GM21576 (cell line): ENCODE data around the gene MORN5.

Source experiments
- ATAC-seq: cut with Tn5 transposase; IDR thresholded peaks from one replicate; pipeline ENCODE4 v1.9.1; 2021; ENCODE audit warnings: mild to moderate bottlenecking, moderate library complexity; ENCODE audit not compliant: unreplicated experiment

The MORN5 gene

DNA sequence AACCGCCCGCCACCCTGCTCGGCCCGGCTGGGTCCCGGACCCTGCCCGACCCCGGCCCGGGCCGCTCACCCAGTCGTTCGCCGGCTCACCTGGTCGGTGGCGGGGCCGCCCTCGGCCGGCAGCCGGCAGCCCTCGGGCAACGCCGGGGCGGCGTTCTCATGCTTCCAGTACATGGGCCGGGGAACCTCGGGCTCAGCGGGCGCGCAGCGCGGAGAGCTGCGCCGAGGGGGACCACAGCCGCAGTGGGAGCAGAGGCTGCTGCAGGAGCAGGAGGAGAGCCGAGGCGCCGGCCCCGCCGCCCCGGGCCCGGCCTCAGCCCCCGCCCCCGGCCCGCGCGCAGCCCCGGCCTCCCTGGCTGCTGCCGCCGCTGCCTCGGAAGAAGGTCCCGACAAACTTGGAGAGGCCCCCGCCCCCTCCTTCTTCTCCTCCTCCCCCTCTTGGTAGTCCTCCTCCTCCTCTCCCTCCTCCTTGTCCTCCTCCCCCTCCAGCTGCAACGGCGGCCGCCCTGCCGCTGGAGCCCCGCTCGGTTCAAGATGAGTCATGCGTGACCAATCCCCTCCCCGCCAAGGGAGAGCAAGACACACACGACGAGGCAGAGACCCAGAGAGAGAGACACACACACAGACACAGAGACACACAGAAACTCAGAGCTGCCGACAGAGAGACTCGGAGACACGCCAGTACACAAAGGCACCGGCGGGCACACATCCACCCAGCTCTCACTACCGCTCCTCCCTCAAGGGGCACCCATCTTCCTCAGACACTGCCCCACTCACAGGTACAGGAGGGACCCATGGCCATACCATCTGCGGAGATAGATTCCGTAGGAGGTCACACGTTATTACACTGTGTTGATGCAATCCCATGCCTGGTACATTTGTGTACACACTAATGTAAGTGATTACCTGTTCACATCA, 69.1 kb downstream of the MORN5 start, which contains the start of gene LHX6:
TSS of gene LHX6 (minus strand) at position 390 of the 917 bp plus-strand sequence. CDS start at position 173, 217 bp downstream.
- no peak for ATAC-seq

GRCh38 chr9:122229485-122229837, 69.8 kb downstream of the MORN5 start:
- ATAC-seq = no peak

DNA sequence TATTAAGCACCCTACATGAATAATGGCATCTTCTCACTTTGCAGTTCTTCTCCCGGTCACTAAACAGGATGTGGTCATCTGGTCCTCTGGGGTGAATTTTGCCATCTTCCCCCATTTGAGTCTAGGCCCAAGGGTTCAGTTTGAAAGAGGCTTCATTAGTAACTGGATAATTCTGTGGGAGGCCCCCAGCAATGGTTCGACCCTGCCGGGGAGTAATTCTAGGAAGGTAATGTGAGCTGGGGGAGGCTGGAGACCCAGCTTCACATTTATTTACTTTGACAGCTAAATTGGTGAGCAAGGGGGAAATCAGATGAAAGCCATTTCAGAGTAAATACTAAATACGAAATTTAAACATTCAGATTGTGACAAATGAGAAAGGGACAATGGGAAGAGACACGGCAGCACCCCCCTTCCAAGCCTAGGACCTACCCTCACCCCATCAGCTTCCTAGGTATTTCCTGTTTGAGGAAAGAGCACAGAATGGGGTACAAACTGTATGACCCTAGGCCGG, 73.1 kb downstream of the MORN5 start:
- no peak for ATAC-seq

DNA sequence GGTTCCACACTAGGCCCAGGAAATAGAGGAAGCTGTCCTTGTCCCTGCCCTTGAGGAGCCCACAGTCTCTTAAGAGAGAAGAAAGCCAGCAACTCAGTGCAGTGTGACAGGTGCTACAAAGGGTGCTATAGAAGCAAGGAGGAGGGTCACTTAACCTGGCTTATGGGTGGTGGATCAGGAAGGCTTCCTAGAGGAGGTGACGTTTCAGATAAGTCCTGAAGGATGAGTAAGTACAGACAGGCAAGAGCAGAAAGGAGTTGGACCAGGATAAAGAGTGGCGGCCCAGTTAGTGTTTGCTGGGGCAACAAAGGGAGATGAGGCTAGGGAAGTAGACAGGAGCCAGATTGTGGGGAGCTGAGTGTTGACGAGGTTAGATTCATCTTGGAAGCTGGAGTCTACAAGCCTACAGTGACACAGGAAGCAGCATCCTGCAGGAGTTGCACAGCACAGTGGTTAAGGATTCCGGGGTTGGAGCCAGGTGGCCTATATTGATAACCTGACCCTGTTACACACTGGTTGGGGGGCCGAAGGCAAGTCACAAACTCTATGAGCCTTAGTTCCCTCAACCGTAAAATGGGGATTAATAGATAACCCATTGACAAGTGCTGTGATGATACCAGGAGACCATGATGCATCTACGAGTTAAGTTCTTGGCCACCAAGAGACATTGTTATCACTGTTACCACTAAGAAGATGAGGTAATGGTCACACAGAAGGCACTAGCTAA, 74.5 kb downstream of the MORN5 start:
- no peak for ATAC-seq

DNA sequence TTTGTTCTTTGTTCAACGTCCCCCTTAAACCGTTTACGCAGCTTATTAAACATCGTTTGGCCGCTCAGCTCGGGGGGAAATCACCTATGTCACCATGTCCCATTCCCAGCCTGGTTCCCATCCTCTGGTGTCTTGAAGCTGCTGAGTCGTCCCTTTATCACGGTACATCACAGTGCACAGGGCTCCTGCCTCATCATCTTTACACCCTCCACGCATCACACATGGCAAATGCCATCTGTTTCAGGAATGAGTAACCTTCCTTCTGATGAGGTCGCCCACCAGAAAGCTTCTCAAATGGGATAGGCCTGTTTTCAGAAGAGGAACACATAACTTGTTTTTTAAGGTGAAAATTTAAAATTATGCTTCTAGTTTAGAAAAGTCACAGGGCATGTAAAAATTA, 77.0 kb downstream of the MORN5 start:
- no peak for ATAC-seq

DNA sequence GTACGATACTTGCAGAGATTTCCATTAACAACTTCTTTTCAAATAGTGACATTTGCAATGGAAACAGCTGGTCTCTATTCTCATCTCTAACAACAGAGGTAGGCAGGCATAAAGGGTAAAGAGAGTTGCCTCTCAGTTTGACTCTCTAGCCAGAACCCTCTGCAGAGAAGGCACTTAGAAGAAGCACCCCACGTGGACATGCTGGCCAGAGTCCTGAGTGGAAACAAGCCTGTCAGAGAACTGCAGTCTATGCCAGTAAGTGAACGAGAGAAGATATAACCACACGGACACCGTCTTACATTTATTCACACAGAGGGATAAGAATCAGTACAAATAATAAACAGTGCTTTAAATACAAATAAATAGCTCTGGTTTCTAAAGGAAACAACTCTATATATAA, 80.0 kb downstream of the MORN5 start:
- ATAC-seq = no peak

GRCh38 chr9:122244349-122244748, 84.6 kb downstream of the MORN5 start:
- ATAC-seq = no peak

DNA sequence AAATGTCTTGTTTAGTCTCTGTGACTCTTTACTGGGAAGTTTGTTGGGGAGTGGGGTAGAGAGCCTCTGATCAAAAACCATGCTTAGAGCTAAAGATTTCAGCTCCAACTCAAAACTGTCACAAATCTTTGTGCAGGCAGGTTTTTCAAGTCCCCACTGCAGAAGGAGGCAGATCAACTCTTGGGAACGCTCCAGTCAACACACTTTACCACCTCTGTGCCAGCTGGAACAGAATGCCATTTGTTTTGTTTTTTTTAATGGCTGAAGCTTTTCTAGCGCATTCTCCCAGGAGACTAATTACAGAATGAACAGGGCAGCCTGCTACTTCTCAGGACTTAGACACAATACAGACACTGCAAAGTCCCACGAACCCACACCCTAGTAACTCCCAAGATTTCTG, 87.0 kb downstream of the MORN5 start:
- no peak for ATAC-seq

DNA sequence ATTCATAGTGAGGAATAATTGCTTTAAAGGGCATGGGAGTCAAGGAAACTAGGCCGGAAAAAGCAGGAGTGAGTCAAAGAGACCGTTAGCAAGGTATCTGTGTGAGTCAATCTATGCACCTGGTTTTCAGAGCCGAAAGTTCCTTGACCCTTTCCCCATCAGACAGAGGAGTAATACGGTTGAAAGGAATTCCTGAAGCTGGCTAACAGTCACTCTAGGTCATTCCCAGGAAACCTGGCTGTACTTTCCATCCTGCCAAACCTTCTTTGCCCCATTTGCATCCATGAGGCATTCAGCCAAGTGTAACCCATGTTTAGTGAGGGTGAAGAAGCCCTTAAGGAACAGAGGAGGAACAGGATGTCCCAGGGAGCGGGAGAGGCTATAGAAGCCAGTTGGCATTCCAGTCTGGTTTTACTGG, 88.7 kb downstream of the MORN5 start:
- no peak for ATAC-seq
